ENCODE measurements around the gene ZNF808. TPM values are rescaled to one million over a fixed set of nuclear protein-coding genes. Genes with fewer than 3 reads are reported as not detected.
A peak's percentile ranks its signal among the peaks of the same experiment; 100 is the strongest.
"Not testable (repeated sequence)": the region's sequence is repeated elsewhere in the genome, so short reads cannot be mapped to it uniquely, and the experiment has no call there.

Gene ZNF808
- total RNA-seq, 1 donor, result 23.3 TPM

DNA sequence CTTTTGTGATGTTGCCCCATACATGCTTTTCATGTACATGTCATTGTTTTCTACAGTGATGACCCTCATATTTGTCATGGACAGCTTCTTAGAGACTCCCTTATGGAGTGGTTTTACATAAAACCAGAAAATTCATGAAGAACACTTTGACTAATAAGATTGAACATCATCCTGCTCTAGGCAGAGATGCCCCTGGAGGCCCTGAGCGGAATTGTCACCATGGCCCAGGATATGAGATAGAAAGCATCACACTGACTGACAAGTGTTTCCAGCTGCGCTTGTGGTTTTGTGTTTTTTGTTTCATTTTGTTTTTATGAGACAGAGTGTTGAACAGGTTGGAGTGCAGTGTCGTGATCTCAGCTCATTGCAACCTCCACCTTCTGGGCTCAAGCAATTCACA, 64.8 kb downstream of the ZNF808 start:
- no peak overlapping the region for H3K4me3 ChIP-seq (ENCODE audit: low read depth, low read length)
- TF ChIP-seq CTCF (IDR thresholded peaks at IDR 0.05; ENCODE audit: insufficient read depth, low read depth, low read length), result no peak
- DNase-seq (ENCODE audit: low read depth), result no peak

DNA sequence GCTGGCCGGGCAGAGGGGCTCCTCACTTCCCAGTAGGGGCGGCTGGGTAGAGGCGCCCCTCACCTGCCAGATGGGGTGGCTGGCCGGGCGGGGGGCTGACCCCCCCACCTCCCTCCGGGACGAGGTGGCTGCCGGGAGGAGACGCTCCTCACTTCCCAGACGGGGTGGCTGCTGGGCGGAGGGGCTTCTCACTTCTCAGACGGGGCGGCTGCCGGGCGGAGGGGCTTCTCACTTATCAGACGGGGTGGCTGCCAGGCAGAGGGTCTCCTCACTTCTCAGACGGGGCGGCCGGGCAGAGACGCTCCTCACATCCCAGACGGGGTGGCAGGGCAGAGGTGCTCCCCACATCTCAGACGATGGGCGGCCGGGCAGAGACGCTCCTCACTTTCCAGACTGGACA, 66.0 kb downstream of the ZNF808 start:
- DNase-seq (ENCODE audit: low read depth); H3K4me3 ChIP-seq (ENCODE audit: low read depth, low read length): not testable (repeated sequence)

DNA sequence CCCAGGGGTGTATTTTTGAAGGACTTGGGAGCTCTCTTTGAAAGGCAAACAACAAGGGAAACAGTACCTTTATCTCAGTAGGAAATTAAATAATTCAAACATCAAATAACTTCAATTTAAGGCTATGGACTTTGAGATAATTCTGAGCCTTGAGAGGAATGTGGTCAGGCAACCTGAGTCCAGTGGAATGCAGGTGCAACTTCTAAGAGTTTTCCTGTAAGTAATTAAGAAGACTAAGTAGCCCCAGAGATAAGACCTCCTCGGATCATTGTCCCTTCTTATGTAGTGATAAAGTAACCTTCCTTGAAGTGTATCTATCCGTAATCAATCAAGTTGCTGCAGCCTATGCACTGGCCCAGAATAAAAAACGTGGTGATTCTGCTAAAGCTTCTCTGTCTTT, 71.8 kb downstream of the ZNF808 start:
- TF ChIP-seq CTCF (IDR thresholded peaks at IDR 0.05; ENCODE audit: insufficient read depth, low read depth, low read length), result no peak
- H3K4me3 ChIP-seq (ENCODE audit: low read depth, low read length), result no peak overlapping the region
- no peak for DNase-seq (ENCODE audit: low read depth)

DNA sequence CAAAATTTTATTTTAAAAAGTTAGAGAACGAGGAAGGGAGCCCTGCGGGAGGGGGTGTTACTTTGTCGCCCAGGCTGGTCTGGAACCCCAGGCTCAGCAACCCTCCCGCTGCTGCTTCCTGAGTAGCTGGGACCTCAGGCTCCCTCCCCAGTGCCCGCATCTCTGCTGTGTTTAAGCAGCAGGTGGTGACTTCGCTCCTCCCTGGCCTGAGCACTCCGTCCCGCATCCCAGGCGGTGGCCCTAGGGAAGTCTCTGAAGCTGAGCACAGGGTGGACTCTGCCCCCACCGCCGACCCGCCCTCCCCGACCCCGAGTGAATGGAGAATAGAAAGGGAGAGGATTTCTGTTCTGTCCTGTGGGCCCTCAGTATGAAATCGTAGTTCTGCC, 73.2 kb downstream of the ZNF808 start:
- no peak for DNase-seq (ENCODE audit: low read depth)
- H3K4me3 ChIP-seq (ENCODE audit: low read depth, low read length), result peak overlapping the region; percentile 84
- TF ChIP-seq CTCF (IDR thresholded peaks at IDR 0.05; ENCODE audit: insufficient read depth, low read depth, low read length), result no peak

DNA sequence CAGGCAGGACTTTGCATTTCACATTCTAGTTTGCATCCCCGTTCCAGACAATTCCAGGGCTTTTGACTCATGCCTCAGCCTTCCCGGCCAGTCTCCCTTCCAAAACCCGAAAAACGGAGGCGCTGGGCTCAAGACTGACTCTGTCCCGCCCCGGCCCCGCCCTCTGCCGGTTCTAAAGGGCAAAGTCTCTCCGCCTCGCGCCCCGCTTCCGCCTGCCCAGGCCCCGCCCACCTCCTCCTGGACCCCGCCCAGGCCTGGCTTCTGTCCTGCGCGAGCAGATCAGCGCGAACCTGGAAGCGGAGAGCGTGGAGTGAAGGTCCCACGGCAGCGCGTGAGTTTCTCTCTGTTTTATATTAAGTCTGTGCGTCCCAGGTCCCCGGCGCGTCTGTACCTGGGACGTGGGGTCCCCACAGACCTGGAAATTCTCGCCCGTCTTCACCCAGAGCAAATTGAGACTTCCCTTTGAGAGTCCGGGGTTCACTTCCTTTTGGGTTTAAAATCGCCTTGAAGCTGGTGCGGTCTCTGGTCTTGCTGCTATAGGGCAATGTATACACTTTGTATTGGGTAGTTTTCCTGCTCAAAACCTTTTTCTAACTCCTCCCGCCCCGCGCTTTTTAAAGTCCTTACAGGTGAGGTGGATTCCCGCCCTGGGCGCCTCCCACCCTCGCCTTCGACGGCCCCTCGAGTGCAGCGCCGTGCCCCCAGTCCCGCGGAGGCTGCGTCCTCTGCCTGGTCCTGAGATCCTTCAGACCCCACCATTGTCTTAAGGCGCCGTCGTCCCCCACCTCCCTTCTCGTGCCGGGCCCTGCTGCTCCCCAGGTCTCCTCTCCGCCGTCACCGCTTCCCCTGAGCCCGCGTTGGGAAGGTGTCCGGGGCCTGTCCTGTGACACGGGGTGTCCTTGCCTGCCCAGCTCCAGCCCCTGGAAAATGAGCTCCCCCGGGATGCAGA, 73.8 kb downstream of the ZNF808 start:
- DNase-seq (ENCODE audit: low read depth), result peak; percentile 91
- TF ChIP-seq CTCF (IDR thresholded peaks at IDR 0.05; ENCODE audit: insufficient read depth, low read depth, low read length), result peak; percentile 39
- peak overlapping the region; percentile 84 for H3K4me3 ChIP-seq (ENCODE audit: low read depth, low read length)

GRCh38 chr19:52601974-52602366, 74.5 kb downstream of the ZNF808 start:
- TF ChIP-seq CTCF (IDR thresholded peaks at IDR 0.05; ENCODE audit: insufficient read depth, low read depth, low read length), result peak; percentile 33
- peak; percentile 21 for DNase-seq (ENCODE audit: low read depth)
- peak overlapping the region; percentile 84 for H3K4me3 ChIP-seq (ENCODE audit: low read depth, low read length)

GRCh38 chr19:52602941-52603340, 75.5 kb downstream of the ZNF808 start:
- no peak for TF ChIP-seq CTCF (IDR thresholded peaks at IDR 0.05; ENCODE audit: insufficient read depth, low read depth, low read length)
- H3K4me3 ChIP-seq (ENCODE audit: low read depth, low read length), result no peak overlapping the region
- DNase-seq (ENCODE audit: low read depth), result no peak

Measured in fibroblast of villous mesenchyme (primary cell).